ENCODE results near the gene PCSK5. TPM values are rescaled to one million over a fixed set of nuclear protein-coding genes. Genes with fewer than 3 reads are reported as not detected.

Gene PCSK5
- total and polyA plus RNA-seq, 4 donors: 0.58 to 3.6 (median 0.82) TPM

- 93% methylated on average over 1 of the region's 1 CpG for WGBS
- DNase-seq (ENCODE audit: low spot score): no peak
- Histone ChIP-seq H3K4me3 (ENCODE audit: low read depth in 1 of 3, low read length in 3 of 3) (no peak overlapping the region), H3K9ac (ENCODE audit: low read depth in 1 of 2, low read length in 2 of 2) (no peak overlapping the region), H3K4me1 (ENCODE audit: control insufficient read depth in 4 of 4, insufficient read depth in 4 of 4, low read length in 3 of 4) (peaks cover 0 to 4% (median 3%) of the 10 kb centered on the region in 4 donors), H3K36me3 (ENCODE audit: control insufficient read depth in 4 of 4, insufficient read depth in 3 of 4, low read depth in 1 of 4, low read length in 3 of 4) (no peaks in the 10 kb centered on the region), H3K27ac (ENCODE audit: low read depth in 1 of 2, low read length in 2 of 2) (no peak overlapping the region), H3K9me3 (ENCODE audit: control insufficient read depth in 4 of 4, low read length in 3 of 4) (peaks cover 0 to 1% (median 0%) of the 10 kb centered on the region in 4 donors), H3K27me3 (ENCODE audit: control insufficient read depth in 4 of 4, insufficient read depth in 4 of 4, low read length in 3 of 4) (no peaks in the 10 kb centered on the region)
- TF ChIP-seq RAD21 (IDR thresholded peaks at IDR 0.05): no peak
Observed at GRCh38 chr9:75956161-75956560, 65.7 kb downstream of the PCSK5 start.

GRCh38 chr9:75957116-75957515 lies 66.6 kb downstream of the PCSK5 start:
- no peak overlapping the region for H3K4me3 ChIP-seq (ENCODE audit: low read depth in 1 of 3, low read length in 3 of 3)
- H3K9ac ChIP-seq (ENCODE audit: low read depth in 1 of 2, low read length in 2 of 2): no peak overlapping the region
- H3K27me3 ChIP-seq (ENCODE audit: control insufficient read depth in 4 of 4, insufficient read depth in 4 of 4, low read length in 3 of 4): no peaks in the 10 kb centered on the region
- DNase-seq (ENCODE audit: low spot score): no peak
- no peaks in the 10 kb centered on the region for H3K36me3 ChIP-seq (ENCODE audit: control insufficient read depth in 4 of 4, insufficient read depth in 3 of 4, low read depth in 1 of 4, low read length in 3 of 4)
- H3K9me3 ChIP-seq (ENCODE audit: control insufficient read depth in 4 of 4, low read length in 3 of 4): peaks cover 0 to 1% (median 0%) of the 10 kb centered on the region in 4 donors
- peaks cover 0 to 4% (median 2%) of the 10 kb centered on the region in 4 donors for H3K4me1 ChIP-seq (ENCODE audit: control insufficient read depth in 4 of 4, insufficient read depth in 4 of 4, low read length in 3 of 4)
- WGBS: 93% methylated on average over 3 of the region's 3 CpGs
- TF ChIP-seq SP1 (IDR thresholded peaks at IDR 0.05) (no peak), HNF4G (IDR thresholded peaks at IDR 0.05) (no peak), RXRA (IDR thresholded peaks at IDR 0.05) (no peak), HNF4A (conservative IDR thresholded peaks at IDR 0.05) (no peak), YY1 (IDR thresholded peaks at IDR 0.05) (no peak), ZBTB33 (IDR thresholded peaks at IDR 0.05) (no peak), FOXA2 (IDR thresholded peaks at IDR 0.05) (no peak), FOXA1 (IDR thresholded peaks at IDR 0.05) (no peak), GABPA (IDR thresholded peaks at IDR 0.05 in 1 of 2, conservative IDR thresholded peaks at IDR 0.05 in 1 of 2) (no peak), TAF1 (conservative IDR thresholded peaks at IDR 0.05) (no peak), JUND (IDR thresholded peaks at IDR 0.05) (no peak), ATF3 (IDR thresholded peaks at IDR 0.05) (no peak), EGR1 (IDR thresholded peaks at IDR 0.05; ENCODE audit: low read depth in 2 of 2) (no peak)
- H3K27ac ChIP-seq (ENCODE audit: low read depth in 1 of 2, low read length in 2 of 2): no peak overlapping the region

GRCh38 chr9:75958226-75958625 lies 67.8 kb downstream of the PCSK5 start:
- H3K4me3 ChIP-seq (ENCODE audit: low read depth in 1 of 3, low read length in 3 of 3): no peak overlapping the region
- WGBS: 76% methylated on average over 3 of the region's 3 CpGs

More at GRCh38 chr9:75958226-75958625, 67.8 kb downstream of the PCSK5 start:
- TF ChIP-seq HNF4A (conservative IDR thresholded peaks at IDR 0.05) (no peak), SP1 (IDR thresholded peaks at IDR 0.05) (no peak), TAF1 (conservative IDR thresholded peaks at IDR 0.05) (no peak), EGR1 (IDR thresholded peaks at IDR 0.05; ENCODE audit: low read depth in 2 of 2) (no peak), FOXA2 (IDR thresholded peaks at IDR 0.05) (no peak), ATF3 (IDR thresholded peaks at IDR 0.05) (no peak), HNF4G (IDR thresholded peaks at IDR 0.05) (no peak), MAX (IDR thresholded peaks at IDR 0.05) (no peak), RAD21 (IDR thresholded peaks at IDR 0.05) (no peak), YY1 (IDR thresholded peaks at IDR 0.05) (no peak), NR2F2 (IDR thresholded peaks at IDR 0.05) (no peak), RXRA (IDR thresholded peaks at IDR 0.05) (no peak), GABPA (IDR thresholded peaks at IDR 0.05 in 1 of 2, conservative IDR thresholded peaks at IDR 0.05 in 1 of 2) (no peak)
- Histone ChIP-seq H3K4me1 (ENCODE audit: control insufficient read depth in 4 of 4, insufficient read depth in 4 of 4, low read length in 3 of 4) (peaks cover 0 to 4% (median 2%) of the 10 kb centered on the region in 4 donors), H3K27me3 (ENCODE audit: control insufficient read depth in 4 of 4, insufficient read depth in 4 of 4, low read length in 3 of 4) (no peaks in the 10 kb centered on the region), H3K36me3 (ENCODE audit: control insufficient read depth in 4 of 4, insufficient read depth in 3 of 4, low read depth in 1 of 4, low read length in 3 of 4) (no peaks in the 10 kb centered on the region), H3K27ac (ENCODE audit: low read depth in 1 of 2, low read length in 2 of 2) (no peak overlapping the region), H3K9me3 (ENCODE audit: control insufficient read depth in 4 of 4, low read length in 3 of 4) (peaks cover 0 to 1% (median 0%) of the 10 kb centered on the region in 4 donors), H3K9ac (ENCODE audit: low read depth in 1 of 2, low read length in 2 of 2) (no peak overlapping the region)
- DNase-seq (ENCODE audit: low spot score): no peak
